SK-N-SH treated with all-trans-retinoic acid at 6 μM for 48 hours (cell line): ENCODE results near the gene ETFB.

ENCODE experiments used
- BACH2 ChIP-seq: fragments of 250-450 bp; sonication (Bioruptor Pico); IDR thresholded peaks from 2 replicates; pipeline ENCODE4 v1.9.0; 2021; ENCODE audit warnings: mild to moderate bottlenecking, borderline replicate concordance
- ZFP30 ChIP-seq: fragments of 450-650 bp; formaldehyde crosslinking; IDR thresholded peaks from 2 replicates; pipeline ENCODE4 v1.5.0; 2022; ENCODE audit warnings: mild to moderate bottlenecking, moderate library complexity

DNA sequence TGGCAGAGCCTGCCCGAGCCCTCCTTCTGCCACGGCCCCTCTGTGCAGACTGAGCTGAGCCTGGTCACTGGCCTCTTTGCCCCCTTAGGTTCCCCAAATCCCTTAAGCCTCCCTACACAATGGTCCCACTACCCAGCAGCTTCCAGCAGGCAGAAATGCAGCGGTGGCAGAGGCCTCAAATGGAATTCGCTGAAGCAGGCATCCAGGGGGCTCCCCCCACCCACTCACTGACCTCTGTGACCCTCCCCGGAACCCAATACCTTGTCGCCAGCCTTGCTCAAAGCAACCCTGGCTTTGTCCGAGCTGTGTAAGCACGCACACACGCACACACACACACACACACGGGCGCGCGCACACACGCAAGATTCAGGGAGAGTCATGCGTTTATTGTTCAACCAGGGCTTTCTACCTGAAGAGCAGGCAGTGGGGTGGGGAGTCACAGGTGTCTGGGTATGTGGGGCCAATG is 21.8 kb upstream of the ETFB start, which contains the start of gene LIM2:
- no peak for TF ChIP-seq ZFP30
- no peak for TF ChIP-seq BACH2
